H1 (cell line): ENCODE data around the gene NADK. TPM values are rescaled to one million over a fixed set of nuclear protein-coding genes. Genes with fewer than 3 reads are reported as not detected.
"Not testable (repeated sequence)": the region's sequence is repeated elsewhere in the genome, so short reads cannot be mapped to it uniquely, and the experiment has no call there.

Source experiments
- CTCF ChIA-PET: fragments of 300-600 bp; sonication (Branson Sonifier 250); formaldehyde crosslinking; loops from one replicate; lab custom pipeline; 2021; ENCODE audit not compliant: partially characterized antibody; lab: Charles Lee
- POLR2A ChIA-PET: fragments of 300-600 bp; sonication (Branson Sonifier 250); formaldehyde crosslinking; loops from one replicate; lab custom pipeline; 2021; ENCODE audit warnings: inconsistent platforms; ENCODE audit not compliant: partially characterized antibody; lab: Charles Lee
- DNase-seq, 2 experiments: peaks; one replicate each; pipeline versions ENCODE4 v3.0.0 to v3.0.0-alpha.2; 2010 to 2022; ENCODE audit warnings: low spot score in 2 of 2, low read depth in 1 of 2, mixed read lengths in 1 of 2
- FAIRE-seq: peaks from 2 replicates; lab custom pipeline; 2011; peaks lifted over from hg19 to GRCh38; lab: Jason Lieb, UNC
- H2AFZ ChIP-seq: 2 replicates; pipeline ENCODE4 v1.8.1; 2012; ENCODE audit warnings: low read length, inconsistent platforms
- H2AK5ac ChIP-seq: 2 replicates; pipeline ENCODE4 v1.6.1; 2013; ENCODE audit warnings: low read depth, low read length
- H2BK120ac ChIP-seq: replicated peaks from 2 replicates; pipeline ENCODE3; 2013; ENCODE audit warnings: low read depth, low read length, inconsistent platforms
- H2BK12ac ChIP-seq: 2 replicates; pipeline ENCODE4 v1.6.1; 2013; ENCODE audit warnings: low read depth, low read length
- H2BK15ac ChIP-seq: 2 replicates; pipeline ENCODE4 v1.6.1; 2013; ENCODE audit warnings: low read length
- H2BK20ac ChIP-seq: 2 replicates; pipeline ENCODE4 v1.6.1; 2013; ENCODE audit warnings: low read length
- H2BK5ac ChIP-seq: 2 replicates; pipeline ENCODE4 v1.6.1; 2013; ENCODE audit warnings: low read depth, low read length
- H3K14ac ChIP-seq: 2 replicates; pipeline ENCODE4 v1.6.1; 2013; ENCODE audit warnings: inconsistent platforms; ENCODE audit not compliant: insufficient read length
- H3K18ac ChIP-seq: 2 replicates; pipeline ENCODE4 v1.6.1; 2013; ENCODE audit warnings: low read length; ENCODE audit errors: extremely low read depth
- H3K23ac ChIP-seq: 2 replicates; pipeline ENCODE4 v1.6.1; 2013; ENCODE audit warnings: inconsistent platforms; ENCODE audit not compliant: insufficient read length
- H3K23me2 ChIP-seq: 2 replicates; pipeline ENCODE4 v1.6.1; 2013; ENCODE audit warnings: low read depth, low read length
- H3K27ac ChIP-seq: 2 replicates; pipeline ENCODE4 v1.6.1; 2011; ENCODE audit warnings: low read depth, low read length, inconsistent platforms
- H3K27me3 ChIP-seq, 4 experiments: replicated peaks in 1 of 4; 1 replicate in 1 of 4; 2 replicates in 3 of 4; pipeline versions ENCODE4 v1.6.1 to v1.8.1; 2011 to 2013; ENCODE audit warnings: low read length in 3 of 4, mild to moderate bottlenecking in 3 of 4, inconsistent platforms in 2 of 4, mixed read lengths in 2 of 4, moderate library complexity in 1 of 4; ENCODE audit not compliant: control insufficient read depth in 3 of 4, insufficient read depth in 3 of 4; ENCODE audit errors: extremely low read depth in 1 of 4
- H3K36me3 ChIP-seq, 4 experiments: 2 replicates each; pipeline versions ENCODE4 v1.6.1 to v1.8.1; 2011 to 2013; ENCODE audit warnings: mild to moderate bottlenecking in 4 of 4, low read length in 3 of 4, moderate library complexity in 2 of 4, control low read depth in 1 of 4, inconsistent platforms in 1 of 4; ENCODE audit not compliant: insufficient read depth in 4 of 4, control insufficient read depth in 2 of 4
- H3K4ac ChIP-seq: replicated peaks from 2 replicates; pipeline ENCODE3; 2013; ENCODE audit warnings: low read length, low read depth, mixed read lengths, inconsistent platforms; ENCODE audit not compliant: insufficient read length
- H3K4me1 ChIP-seq, 4 experiments: replicated peaks in 1 of 4; 1 replicate in 1 of 4; 2 replicates in 3 of 4; pipeline versions ENCODE4 v1.6.1 to v1.8.1; 2011 to 2013; ENCODE audit warnings: low read length in 3 of 4, inconsistent platforms in 2 of 4, mixed read lengths in 1 of 4; ENCODE audit not compliant: insufficient read depth in 4 of 4, control insufficient read depth in 3 of 4
- H3K4me2 ChIP-seq, 2 experiments: 2 replicates each; pipeline versions ENCODE4 v1.6.1 to v1.8.1; 2011 to 2013; ENCODE audit warnings: low read depth in 2 of 2, low read length in 2 of 2, control low read depth in 1 of 2, inconsistent platforms in 1 of 2, mild to moderate bottlenecking in 1 of 2; ENCODE audit not compliant: insufficient read depth in 1 of 2
- H3K4me3 ChIP-seq, 4 experiments: fragments of 200-600, 300-600 bp in 1 of 4; sonication (generic), shearing (Covaris generic), sonication (Bioruptor Twin) in 1 of 4; 2 replicates each; pipeline versions ENCODE4 v1.5.1 to v1.8.1; 2011 to 2016; ENCODE audit warnings: low read length in 4 of 4, low read depth in 3 of 4, control low read depth in 2 of 4, inconsistent platforms in 2 of 4, mild to moderate bottlenecking in 2 of 4, mixed read lengths in 1 of 4, moderate library complexity in 1 of 4; ENCODE audit not compliant: insufficient read depth in 2 of 4; ENCODE audit errors: extremely low read depth in 1 of 4
- H3K56ac ChIP-seq: replicated peaks from 2 replicates; pipeline ENCODE3; 2013; ENCODE audit warnings: low read depth, mild to moderate bottlenecking, mixed read lengths, low read length, inconsistent platforms; ENCODE audit not compliant: insufficient read length
- H3K79me1 ChIP-seq: 2 replicates; pipeline ENCODE4 v1.6.1; 2013; ENCODE audit warnings: low read depth, low read length, control low read depth
- H3K79me2 ChIP-seq, 2 experiments: 2 replicates each; pipeline versions ENCODE4 v1.6.1 to v1.8.1; 2012 to 2013; ENCODE audit warnings: low read length in 2 of 2, mild to moderate bottlenecking in 2 of 2, inconsistent platforms in 1 of 2; ENCODE audit not compliant: insufficient read depth in 2 of 2, control insufficient read depth in 1 of 2
- H3K9ac ChIP-seq, 4 experiments: replicated peaks in 1 of 4; 1 replicate in 1 of 4; 2 replicates in 3 of 4; pipeline versions ENCODE4 v1.6.1 to v1.8.1; 2011 to 2013; ENCODE audit warnings: low read depth in 3 of 4, low read length in 3 of 4, control low read depth in 2 of 4, mild to moderate bottlenecking in 2 of 4, moderate library complexity in 2 of 4, inconsistent platforms in 1 of 4; ENCODE audit errors: extremely low read depth in 1 of 4
- H3K9me3 ChIP-seq, 2 experiments: 2 replicates each; pipeline versions ENCODE4 v1.6.1 to v1.8.1; 2012 to 2013; ENCODE audit warnings: mild to moderate bottlenecking in 2 of 2, moderate library complexity in 2 of 2, control low read depth in 1 of 2, inconsistent platforms in 1 of 2, low read depth in 1 of 2, low read length in 1 of 2, mixed read lengths in 1 of 2; ENCODE audit not compliant: insufficient read depth in 2 of 2
- H4K20me1 ChIP-seq, 2 experiments: replicated peaks in 1 of 2; 2 replicates each; pipeline versions ENCODE3 to v1.8.1; 2011 to 2013; ENCODE audit warnings: inconsistent platforms in 2 of 2, low read length in 2 of 2, mild to moderate bottlenecking in 1 of 2; ENCODE audit not compliant: insufficient read depth in 2 of 2, control insufficient read depth in 1 of 2
- H4K5ac ChIP-seq: 2 replicates; pipeline ENCODE4 v1.6.1; 2013; ENCODE audit warnings: low read length, low read depth, mixed read lengths, inconsistent platforms; ENCODE audit not compliant: insufficient read length
- H4K8ac ChIP-seq: 2 replicates; pipeline ENCODE4 v1.8.0; 2013; ENCODE audit warnings: mild to moderate bottlenecking, moderate library complexity, low read length, inconsistent platforms; ENCODE audit not compliant: insufficient read depth; ENCODE audit errors: extremely low read depth
- H4K91ac ChIP-seq: replicated peaks from 2 replicates; pipeline ENCODE3; 2013; ENCODE audit warnings: low read length, mixed read lengths, inconsistent platforms; ENCODE audit not compliant: insufficient read length
- WGBS, 2 experiments: shearing (Covaris generic) in 1 of 2; methylation state at CpG; one replicate each; pipeline versions ENCODE4 v1.1.6 to v1.1.7; 2013 to 2015; ENCODE audit warnings: low lambda C conversion rate in 2 of 2, mixed read lengths in 2 of 2, inconsistent platforms in 1 of 2, low coverage in 1 of 2, missing lambda C conversion rate in 1 of 2; ENCODE audit not compliant: insufficient replicate concordance in 2 of 2, insufficient coverage in 1 of 2, insufficient read length in 1 of 2; ENCODE audit errors: extremely low coverage in 1 of 2, missing lambda C conversion rate in 1 of 2; 5-methylcytosine and 5-hydroxymethylcytosine counted together
- polyA plus RNA-seq, 7 experiments: library from polyadenylated mRNA; depleted of rRNA in 3 of 7; stranded (reverse) in 5 of 7; unstranded in 2 of 7; fragments of >200 nt in 5 of 7; fragments of 200-250 nt in 2 of 7; gene quantifications; 1 replicate in 5 of 7; 2 replicates in 1 of 7; 4 replicates in 1 of 7; pipeline versions ENCODE4 v1.2.1 to v1.2.3, GENCODE V29; 2011 to 2013; ENCODE audit warnings: missing spikeins in 2 of 7, mixed read lengths in 2 of 7
- total RNA-seq: library from RNA; stranded (reverse); fragmentation: NEBNext Ultra II Directional; extraction: Animal tissue kit (Norgen Biotek cat#: 25700); gene quantifications from 2 replicates; pipeline ENCODE4 v1.2.1, GENCODE V29; 2021

Gene NADK
- total and polyA plus RNA-seq, 2 of the 8 experiments (the other 6 are each of a cell fraction or from before 2014, with no cell fraction given): 78.0 to 89.7 TPM

GRCh38 chr1:1737675-1738590 lies 40.3 kb downstream of the NADK start:
- H3K27me3 ChIP-seq, H4K20me1 ChIP-seq, H3K23ac ChIP-seq, H2AFZ ChIP-seq, H3K4me1 ChIP-seq, CTCF ChIA-PET, H2BK120ac ChIP-seq, H3K14ac ChIP-seq, POLR2A ChIA-PET, H4K8ac ChIP-seq, H2BK5ac ChIP-seq, H3K4me3 ChIP-seq, H3K27ac ChIP-seq, H3K79me1 ChIP-seq, H3K23me2 ChIP-seq, H2BK15ac ChIP-seq, H4K5ac ChIP-seq, H3K18ac ChIP-seq, H2BK20ac ChIP-seq, H3K56ac ChIP-seq, DNase-seq, H3K9me3 ChIP-seq, H3K4ac ChIP-seq, H2AK5ac ChIP-seq, H3K79me2 ChIP-seq, H3K4me2 ChIP-seq, H2BK12ac ChIP-seq, H3K9ac ChIP-seq, FAIRE-seq, H4K91ac ChIP-seq: not testable (repeated sequence)
- H3K36me3 ChIP-seq: peaks cover 0 to 13% (median 6%) of the 10 kb centered on the region in 4 experiments; a peak in 2 of 8 replicates
- 93% methylated on average over 14 of the region's 44 CpGs; no CpG with 5 or more reads in 1 of the 2 experiments for WGBS, 2 experiments
